Breast epithelium (tissue), 4 donors: ENCODE measurements around the gene CRIP3. TPM values are rescaled to one million over a fixed set of nuclear protein-coding genes. Genes with fewer than 3 reads are reported as not detected.

Experiments used
- DNase-seq, 2 donors: peaks; one replicate each; pipeline ENCODE4 v3.0.0-alpha.2; 2019; ENCODE audit warnings: low spot score in 2 of 2
- H3K27ac ChIP-seq, 2 donors: fragments of 200-600 bp; sonication (generic) in 1 of 2; one replicate each; pipeline ENCODE4 v1.5.1; 2016 to 2019; ENCODE audit warnings: mild to moderate bottlenecking in 1 of 2
- H3K27me3 ChIP-seq, 2 donors: fragments of 200-600 bp; sonication (generic) in 1 of 2; one replicate each; pipeline versions ENCODE4 v1.5.1 to v1.6.0; 2017 to 2019; ENCODE audit warnings: control low read depth in 1 of 2, mild to moderate bottlenecking in 1 of 2
- H3K36me3 ChIP-seq: fragments of 200-600 bp; one replicate; pipeline ENCODE4 v1.5.1; 2019
- H3K4me1 ChIP-seq, 2 donors: fragments of 200-600 bp; sonication (generic); one replicate each; pipeline ENCODE4 v1.5.1; 2016 to 2019; ENCODE audit warnings: control low read depth in 1 of 2
- H3K4me3 ChIP-seq, 3 donors: fragments of 200-600 bp; sonication (generic); 1 replicate in 2 of 3; 2 replicates in 1 of 3; pipeline ENCODE4 v1.5.1; 2016 to 2019; ENCODE audit warnings: mild to moderate bottlenecking in 3 of 3, moderate library complexity in 2 of 3
- H3K9me3 ChIP-seq, 2 donors: fragments of 200-600 bp; sonication (generic) in 1 of 2; one replicate each; pipeline ENCODE4 v1.5.1; 2016 to 2019; ENCODE audit warnings: control low read depth in 1 of 2
- POLR2A ChIP-seq: fragments of 450-650 bp; IDR thresholded peaks from one replicate; pipeline ENCODE4 v1.6.1; 2016; ENCODE audit warnings: antibody characterized with exemption, mild to moderate bottlenecking, moderate library complexity
- POLR2AphosphoS5 ChIP-seq, 3 donors: sonication (generic); formaldehyde crosslinking; IDR thresholded peaks; one replicate each; pipeline ENCODE4 v1.6.1; 2017; ENCODE audit warnings: antibody characterized with exemption in 3 of 3
- intact Hi-C: fragments of 100-400 bp; cut with DNase I; formaldehyde crosslinking; loops from one replicate; pipeline ENCODE4 v1.15.1; 2023; ENCODE audit warnings: low total_unique reads
- total RNA-seq, 3 donors: library from RNA; depleted of rRNA; stranded (reverse); fragments of >200 nt; gene quantifications; one replicate each; pipeline ENCODE4 v1.1.0, GENCODE V29; 2016
- TF ChIP-seq, protein P1 (sequence below), 3 donors: fragments of 450-650 bp; IDR thresholded peaks; one replicate each; pipeline ENCODE4 v1.5.1; 2016 to 2017; ENCODE audit warnings: antibody characterized with exemption in 3 of 3, mild to moderate bottlenecking in 3 of 3, moderate library complexity in 3 of 3

Gene CRIP3
- total RNA-seq, 3 donors from 2014 or later = 1.6 to 2.1 (median 1.9) TPM

DNA sequence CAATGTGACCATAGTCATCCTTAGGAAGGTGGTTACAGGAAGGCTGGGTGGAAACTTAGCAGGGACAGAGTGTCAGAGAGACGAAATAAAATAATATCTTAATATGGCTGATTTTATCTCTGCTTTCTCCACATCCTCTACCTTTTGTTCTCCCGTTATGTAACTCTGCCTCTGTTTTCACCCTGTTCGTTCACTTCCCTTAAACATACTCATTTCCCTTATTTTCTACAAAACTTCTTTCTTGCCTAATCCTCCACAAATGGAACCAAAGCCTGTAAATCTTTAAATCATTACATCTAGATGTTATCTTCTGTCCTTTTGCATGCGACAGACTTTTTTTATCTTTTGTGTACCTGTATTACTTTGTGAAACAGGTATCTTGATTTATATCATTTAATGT is 23.3 kb upstream of the CRIP3 start:
- no peaks in the 10 kb centered on the region for H3K9me3 ChIP-seq
- TF ChIP-seq, protein P1, sequence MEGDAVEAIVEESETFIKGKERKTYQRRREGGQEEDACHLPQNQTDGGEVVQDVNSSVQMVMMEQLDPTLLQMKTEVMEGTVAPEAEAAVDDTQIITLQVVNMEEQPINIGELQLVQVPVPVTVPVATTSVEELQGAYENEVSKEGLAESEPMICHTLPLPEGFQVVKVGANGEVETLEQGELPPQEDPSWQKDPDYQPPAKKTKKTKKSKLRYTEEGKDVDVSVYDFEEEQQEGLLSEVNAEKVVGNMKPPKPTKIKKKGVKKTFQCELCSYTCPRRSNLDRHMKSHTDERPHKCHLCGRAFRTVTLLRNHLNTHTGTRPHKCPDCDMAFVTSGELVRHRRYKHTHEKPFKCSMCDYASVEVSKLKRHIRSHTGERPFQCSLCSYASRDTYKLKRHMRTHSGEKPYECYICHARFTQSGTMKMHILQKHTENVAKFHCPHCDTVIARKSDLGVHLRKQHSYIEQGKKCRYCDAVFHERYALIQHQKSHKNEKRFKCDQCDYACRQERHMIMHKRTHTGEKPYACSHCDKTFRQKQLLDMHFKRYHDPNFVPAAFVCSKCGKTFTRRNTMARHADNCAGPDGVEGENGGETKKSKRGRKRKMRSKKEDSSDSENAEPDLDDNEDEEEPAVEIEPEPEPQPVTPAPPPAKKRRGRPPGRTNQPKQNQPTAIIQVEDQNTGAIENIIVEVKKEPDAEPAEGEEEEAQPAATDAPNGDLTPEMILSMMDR (IDR thresholded peaks at IDR 0.05) = no peak
- TF ChIP-seq POLR2AphosphoS5 (IDR thresholded peaks at IDR 0.05) (no peak), POLR2A (no peak)
- H3K27me3 ChIP-seq = no peaks in the 10 kb centered on the region
- intact Hi-C loops = no loop called here
- no peaks in the 10 kb centered on the region for H3K4me1 ChIP-seq
- H3K36me3 ChIP-seq = no peaks in the 10 kb centered on the region
- H3K4me3 ChIP-seq = no peak overlapping the region
- H3K27ac ChIP-seq = no peak overlapping the region
- no peak for DNase-seq

- TF ChIP-seq POLR2AphosphoS5 (IDR thresholded peaks at IDR 0.05) (no peak), POLR2A (no peak)
- TF ChIP-seq, protein P1 (IDR thresholded peaks at IDR 0.05) = no peak
- Histone ChIP-seq H3K27ac (no peak overlapping the region), H3K9me3 (no peaks in the 10 kb centered on the region), H3K4me3 (no peak overlapping the region), H3K4me1 (no peaks in the 10 kb centered on the region), H3K36me3 (no peaks in the 10 kb centered on the region), H3K27me3 (no peaks in the 10 kb centered on the region)
- DNase-seq = no peak
- intact Hi-C loops = no loop called here
These were observed 22.8 kb upstream of the CRIP3 start for GRCh38 chr6:43331470-43331869.

- no peaks in the 10 kb centered on the region for H3K27me3 ChIP-seq
- no peak for DNase-seq
- intact Hi-C loops = loop anchor here (1.0 to 10.0 kb wide), 2 partner anchors 11 to 434 kb away; a partner anchor contains a TSS
These were observed 19.9 kb upstream of the CRIP3 start for GRCh38 chr6:43328528-43328927.

GRCh38 chr6:43325876-43326275 is 17.2 kb upstream of the CRIP3 start:
- Histone ChIP-seq H3K27ac (no peak overlapping the region), H3K4me1 (no peaks in the 10 kb centered on the region), H3K9me3 (no peaks in the 10 kb centered on the region), H3K4me3 (no peak overlapping the region), H3K27me3 (no peaks in the 10 kb centered on the region), H3K36me3 (no peaks in the 10 kb centered on the region)
- no peak for DNase-seq
- intact Hi-C loops = loop anchor here (10.0 kb wide), 1 partner anchor 431 kb away; a partner anchor contains a TSS
- TF ChIP-seq POLR2AphosphoS5 (IDR thresholded peaks at IDR 0.05) (no peak), POLR2A (no peak)
- TF ChIP-seq, protein P1 (IDR thresholded peaks at IDR 0.05) = no peak

More at GRCh38 chr6:43328528-43328927, 19.9 kb upstream of the CRIP3 start:
- TF ChIP-seq POLR2A (no peak), POLR2AphosphoS5 (IDR thresholded peaks at IDR 0.05) (no peak)
- TF ChIP-seq, protein P1 (IDR thresholded peaks at IDR 0.05) = no peak
- Histone ChIP-seq H3K36me3 (no peaks in the 10 kb centered on the region), H3K4me3 (no peak overlapping the region), H3K27ac (no peak overlapping the region), H3K4me1 (no peaks in the 10 kb centered on the region), H3K9me3 (no peaks in the 10 kb centered on the region)

DNA sequence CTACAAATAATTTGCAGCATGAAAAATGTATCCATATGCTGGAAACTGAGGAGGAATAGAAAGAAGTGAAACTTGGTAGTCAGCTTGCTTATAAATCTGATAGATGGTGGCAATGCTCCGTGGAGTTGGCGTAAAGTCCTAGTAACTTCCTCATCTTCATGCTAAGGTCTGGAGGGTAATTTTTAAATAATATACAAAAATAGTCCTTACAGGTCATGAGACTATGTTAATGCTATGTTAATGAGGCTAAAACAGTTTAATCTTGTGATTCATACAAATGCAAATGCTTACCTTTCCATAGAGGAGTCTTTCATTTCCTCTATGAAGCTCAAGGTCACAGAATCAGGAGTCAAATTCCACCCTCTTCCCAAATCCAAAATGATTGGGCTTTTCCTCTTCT is 9.4 kb upstream of the CRIP3 start:
- TF ChIP-seq POLR2A (no peak), POLR2AphosphoS5 (IDR thresholded peaks at IDR 0.05) (no peak)
- TF ChIP-seq, protein P1 (IDR thresholded peaks at IDR 0.05) = no peak
- H3K4me3 ChIP-seq = no peak overlapping the region
- intact Hi-C loops = no loop called here
- H3K27me3 ChIP-seq = no peaks in the 10 kb centered on the region
- H3K9me3 ChIP-seq = no peaks in the 10 kb centered on the region
- no peak for DNase-seq
- H3K27ac ChIP-seq = no peak overlapping the region
- no peaks in the 10 kb centered on the region for H3K36me3 ChIP-seq
- H3K4me1 ChIP-seq = no peaks in the 10 kb centered on the region
